NCI-H2171 (cell line): ENCODE measurements around the gene PTRH2.

Experiments
- DNase-seq: peaks from one replicate; lab custom pipeline; 2025; lab: John Stamatoyannopoulos, UW

Gene PTRH2

GRCh38 chr17:59719526-59719925 lies 12.3 kb upstream of the PTRH2 start:
- DNase-seq = no peak

GRCh38 chr17:59716427-59716826 lies 9.2 kb upstream of the PTRH2 start:
- no peak for DNase-seq

DNA sequence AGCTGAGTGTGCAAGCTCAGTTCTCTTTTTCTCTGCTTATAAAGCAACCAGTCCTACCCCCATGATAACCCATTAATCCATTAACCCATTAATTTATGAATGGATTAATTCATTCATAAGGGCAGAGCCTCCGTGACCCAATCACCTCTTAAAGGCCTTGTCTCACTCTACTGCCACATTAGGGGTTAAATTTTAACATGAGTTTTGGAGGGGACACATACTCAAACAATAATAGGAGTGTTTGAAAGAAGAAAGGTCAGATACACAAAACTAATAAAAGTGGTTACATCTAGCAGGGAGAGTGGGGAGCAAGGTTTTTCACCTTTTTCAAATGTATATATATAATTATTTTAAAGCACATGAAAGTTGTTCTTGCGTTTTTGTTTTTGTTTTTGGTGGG lies 7.0 kb upstream of the PTRH2 start:
- DNase-seq = no peak

- no peak for DNase-seq
These were observed 5.6 kb upstream of the PTRH2 start for GRCh38 chr17:59712862-59713261.

DNA sequence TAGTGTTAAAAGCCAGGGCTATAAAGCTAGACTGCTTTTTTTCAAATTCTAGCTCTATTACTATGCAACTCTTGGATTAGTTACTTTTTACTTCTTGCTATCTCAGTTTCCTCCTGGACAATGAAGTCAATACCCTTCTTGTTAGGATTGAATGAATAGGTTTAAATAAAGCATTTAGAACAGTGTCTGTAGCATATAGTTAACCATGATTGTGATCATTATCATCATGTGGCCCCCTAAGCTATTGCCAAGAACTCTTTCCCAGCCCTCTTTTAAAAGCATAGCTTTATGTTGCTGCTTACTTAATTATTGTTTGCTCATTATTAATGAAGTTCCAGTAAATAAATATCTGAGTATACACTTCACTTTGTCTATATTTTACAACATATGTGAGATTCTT lies 4.7 kb upstream of the PTRH2 start:
- no peak for DNase-seq

DNA sequence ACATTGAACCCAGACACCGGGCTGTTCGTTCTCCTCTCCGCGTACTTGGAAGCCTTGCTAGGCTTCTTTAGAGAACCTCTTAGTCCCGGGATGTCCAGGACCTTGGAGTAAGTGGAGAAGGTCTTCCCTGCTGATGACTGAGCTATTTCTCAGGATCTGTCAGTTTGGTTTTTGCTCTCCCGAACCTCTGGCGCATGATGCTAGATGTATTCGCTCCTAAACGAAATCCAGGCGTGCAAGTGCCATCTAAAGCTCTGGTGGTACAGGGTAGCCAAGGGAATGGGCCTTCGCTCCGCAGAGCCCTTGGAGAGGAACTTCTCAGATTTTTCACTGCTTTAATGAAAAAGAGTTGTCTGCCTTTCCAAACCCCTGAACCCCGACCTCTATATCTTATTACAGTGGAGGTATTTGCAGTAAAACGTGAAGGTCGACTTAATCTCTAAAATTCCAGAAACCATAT lies 771 bp upstream of the PTRH2 start:
- no peak for DNase-seq

- no peak for DNase-seq
These were observed 4.9 kb downstream of the PTRH2 start for GRCh38 chr17:59702304-59702703.

GRCh38 chr17:59699786-59700185 lies 7.4 kb downstream of the PTRH2 start:
- no peak for DNase-seq

DNA sequence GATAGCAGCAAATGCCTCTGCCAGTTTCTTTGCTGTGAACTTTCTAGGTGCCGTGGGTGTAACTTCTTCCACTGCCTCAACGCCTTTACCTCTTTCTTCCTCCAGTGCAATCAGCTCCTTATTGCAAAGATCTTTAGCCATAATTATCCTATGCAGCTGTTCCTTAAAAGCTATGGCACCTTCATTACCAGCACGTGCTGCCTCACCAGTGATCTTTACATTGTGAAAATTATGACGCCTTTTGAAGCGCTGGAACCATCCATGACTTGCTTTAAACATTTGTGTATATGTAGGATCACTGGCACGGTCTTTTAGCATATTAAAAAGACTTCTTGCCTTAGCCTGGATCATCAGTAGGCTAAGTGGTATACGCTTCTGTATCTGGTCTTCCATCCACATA lies 8.0 kb downstream of the PTRH2 start:
- DNase-seq = no peak

- DNase-seq = no peak
These were observed 9.1 kb downstream of the PTRH2 start for GRCh38 chr17:59698143-59698542.

- no peak for DNase-seq
These were observed 10.4 kb downstream of the PTRH2 start for GRCh38 chr17:59696682-59697277.

- DNase-seq = no peak
These were observed 11.1 kb downstream of the PTRH2 start for GRCh38 chr17:59695945-59696681.

- no peak for DNase-seq
These were observed 12.9 kb downstream of the PTRH2 start for GRCh38 chr17:59694344-59694743.

GRCh38 chr17:59693582-59693981 lies 13.6 kb downstream of the PTRH2 start:
- DNase-seq = no peak

GRCh38 chr17:59688496-59688895 lies 18.7 kb downstream of the PTRH2 start:
- no peak for DNase-seq

- DNase-seq = no peak
These were observed 19.2 kb downstream of the PTRH2 start for GRCh38 chr17:59688008-59688407.

- no peak for DNase-seq
These were observed 22.3 kb downstream of the PTRH2 start for GRCh38 chr17:59684967-59685366.

- no peak for DNase-seq
These were observed 23.9 kb downstream of the PTRH2 start for GRCh38 chr17:59683283-59683682.

GRCh38 chr17:59680314-59680713 lies 26.9 kb downstream of the PTRH2 start:
- no peak for DNase-seq

- no peak for DNase-seq
These were observed 28.3 kb downstream of the PTRH2 start for GRCh38 chr17:59678918-59679317.

GRCh38 chr17:59676716-59677115 lies 30.5 kb downstream of the PTRH2 start:
- DNase-seq = no peak

DNA sequence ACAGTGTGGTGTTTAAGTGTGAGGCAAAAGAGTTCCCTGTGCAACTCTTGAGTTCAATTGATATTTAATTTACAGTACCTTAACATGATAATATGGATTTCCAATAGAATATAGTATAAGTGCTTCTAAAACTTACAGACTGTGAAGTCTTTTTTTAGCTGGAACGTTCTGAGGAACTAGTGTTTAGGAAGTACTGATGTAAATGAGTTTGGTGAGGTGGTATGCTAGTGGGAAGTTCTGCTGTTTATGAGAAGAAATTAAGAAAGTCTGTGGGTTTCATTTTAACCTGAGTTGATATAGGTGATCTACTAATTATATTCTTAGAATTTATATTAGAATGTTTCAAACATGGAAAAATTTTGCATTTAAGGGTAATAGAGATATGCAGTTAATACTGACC lies 32.0 kb downstream of the PTRH2 start:
- no peak for DNase-seq

DNA sequence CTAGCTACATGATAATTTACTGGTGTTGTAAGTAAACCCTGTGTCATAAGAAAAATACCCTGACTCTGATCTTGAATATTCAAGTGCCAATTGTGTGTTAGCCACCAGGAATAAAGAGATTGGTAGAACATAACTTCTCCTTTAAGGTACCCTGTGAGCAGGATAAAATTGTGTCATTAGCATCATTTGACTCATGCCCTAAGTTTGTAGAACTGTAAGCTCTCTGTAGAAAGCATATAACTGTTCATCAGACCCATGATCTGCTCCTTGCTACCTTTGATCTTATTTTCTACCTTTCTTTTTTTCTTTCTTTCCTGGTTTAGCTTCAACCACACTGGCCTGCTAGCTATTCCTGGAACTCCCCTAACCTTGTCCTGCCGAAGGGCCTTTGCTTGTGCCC lies 35.8 kb downstream of the PTRH2 start:
- no peak for DNase-seq

DNA sequence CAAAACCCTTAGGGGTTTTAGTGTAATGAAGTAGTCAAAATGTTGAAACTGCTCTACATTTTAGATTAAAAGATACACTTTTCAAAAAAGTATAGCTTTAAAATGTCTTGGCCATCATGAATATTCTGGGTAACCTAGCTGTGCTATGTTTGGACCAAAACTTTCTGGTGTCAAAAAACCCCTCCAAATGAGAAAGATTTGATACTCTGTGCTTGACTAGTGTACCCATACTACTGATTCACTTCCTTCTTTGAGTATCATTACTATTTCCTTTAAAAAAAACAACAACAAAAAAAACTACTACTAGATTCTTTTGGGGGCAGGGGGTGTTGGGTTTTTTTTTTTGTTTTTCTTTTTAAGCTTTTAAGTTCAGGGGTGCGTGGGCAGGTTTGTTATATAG lies 37.3 kb downstream of the PTRH2 start:
- DNase-seq = no peak
